ENCODE data around the gene PSMC5. TPM values are rescaled to one million over a fixed set of nuclear protein-coding genes. Genes with fewer than 3 reads are reported as not detected.

PSMC5 gene
- total and polyA plus RNA-seq, 10 of the 15 experiments (the other 5 are each of a cell fraction or from before 2014, with no cell fraction given), result 55.0 to 266 (median 148) TPM

DNA sequence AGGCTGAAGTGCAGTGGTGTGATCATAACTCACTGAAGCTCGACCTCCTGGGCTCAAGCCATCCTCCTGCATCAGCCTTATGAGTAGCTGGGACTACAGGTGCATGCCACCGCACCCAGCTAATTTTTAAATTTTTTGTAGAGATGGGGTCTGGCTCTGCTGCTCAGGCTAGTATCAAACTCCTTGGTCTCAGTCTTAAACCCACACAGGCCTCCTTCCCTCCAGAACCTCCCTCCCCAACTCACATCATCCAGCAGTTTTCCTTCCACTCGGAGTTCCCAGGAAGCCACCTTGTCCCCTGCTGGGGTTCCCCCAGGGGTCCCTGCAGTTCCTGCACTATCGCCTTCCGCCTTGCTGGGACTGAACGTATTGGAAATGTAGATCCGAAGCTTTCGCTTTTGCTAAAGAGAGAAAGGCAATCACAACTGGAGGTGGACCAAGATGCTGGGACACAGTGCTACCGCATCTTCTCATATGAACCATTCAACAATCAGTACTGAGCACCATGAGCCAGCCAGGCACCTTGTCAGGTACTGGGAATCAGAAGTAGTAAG, 8.0 kb downstream of the PSMC5 start:
- in situ Hi-C loops (cut with MboI), result loop anchor here (25.0 kb wide), 1 partner anchor 398 kb away; the partner anchor contains the start of gene CYB561

More for the DNA sequence above, 8.0 kb downstream of the PSMC5 start:
- Histone ChIP-seq H3K4me1 (ENCODE audit: control insufficient read depth, insufficient read depth, low read length) (peaks cover 6% of the 10 kb centered on the region; the same call in 1 of the 2 replicates), H3K36me3 (ENCODE audit: control insufficient read depth in 2 of 2, insufficient read depth in 2 of 2, low read length in 1 of 2) (peaks cover 26 to 43% of the 10 kb centered on the region in 2 experiments), H3K27ac (ENCODE audit: control insufficient read depth, insufficient read depth) (no peak overlapping the region), H3K4me2 (ENCODE audit: control insufficient read depth, insufficient read depth) (no peak overlapping the region), H3K27me3 (replicated peaks in 1 of 2; ENCODE audit: control insufficient read depth in 2 of 2, insufficient read depth in 2 of 2, low read length in 1 of 2) (no peaks in the 10 kb centered on the region), H3K79me2 (ENCODE audit: control insufficient read depth, insufficient read depth, low read length) (peaks cover 26% of the 10 kb centered on the region), H2AFZ (ENCODE audit: control insufficient read depth, low read depth, low read length) (no peak overlapping the region), H4K20me1 (ENCODE audit: control insufficient read depth, insufficient read depth) (no peaks in the 10 kb centered on the region), H3K9me3 (replicated peaks; ENCODE audit: control insufficient read depth, insufficient read depth, low read length) (no peaks in the 10 kb centered on the region), H3K4me3 (no peak overlapping the region), H3K9ac (ENCODE audit: control insufficient read depth, insufficient read depth, low read length) (no peak overlapping the region)
- intact Hi-C loops (cut with micrococcal nuclease; ENCODE audit: unreplicated experiment), result no loop called here
- POLR2A ChIA-PET, result no interaction called here
- no peak for FAIRE-seq
- SMC1A ChIA-PET (ENCODE audit: uncharacterized antibody, unreplicated experiment), result interaction anchor here (0.9 to 1.0 kb wide), 2 partner anchors 8 to 152 kb away, joined by 3 read pairs; partner anchors contain the start of gene PSMC5
- no peak for ATAC-seq
- DNase-seq (ENCODE audit: low read depth, low spot score), result no peak
- RAD21 ChIA-PET (ENCODE audit: unreplicated experiment), result interaction anchor here (0.7 to 1.2 kb wide), 4 partner anchors 46 to 223 kb away, joined by 3 to 4 read pairs (median 3); no protein-coding TSS in a partner anchor
- WGBS (ENCODE audit: insufficient coverage, insufficient replicate concordance, low lambda C conversion rate, missing lambda C conversion rate), result 87% methylated on average over 9 of the region's 9 CpGs
- no TSS peak for BruUV-seq (replicated peaks)
- TF ChIP-seq MLLT1 (IDR thresholded peaks at IDR 0.05), result 0 out of 2 replicates have a peak, but pooled peaks have one; percentile 1
- TF ChIP-seq STAT1 (conservative IDR thresholded peaks at IDR 0.05), result no peak
- TF ChIP-seq NKRF (conservative IDR thresholded peaks at IDR 0.05), result no peak
- CTCF ChIA-PET, result interaction anchor here (0.9 to 2.3 kb wide), 12 partner anchors 9 to 223 kb away, joined by 3 to 8 read pairs (median 4); no protein-coding TSS in a partner anchor
